NOMO-1 (cell line): ENCODE results near the gene LPAR4.
A peak's percentile ranks its signal among the peaks of the same experiment; 100 is the strongest.
"Not testable (repeated sequence)": the region's sequence is repeated elsewhere in the genome, so short reads cannot be mapped to it uniquely, and the experiment has no call there.

Source experiments
- DNase-seq, 2 experiments: peaks; one replicate each; lab custom pipeline; 2025; ENCODE audit not compliant: unreplicated experiment in 2 of 2; lab: John Stamatoyannopoulos, UW

Gene LPAR4

GRCh38 chrX:78747489-78747888, at the start of gene LPAR4:
LPAR4 (plus strand) TSS chrX:78747720; CDS start chrX:78754870, 7,150 bp downstream.
- DNase-seq: no peak

- DNase-seq: no peak
Observed at GRCh38 chrX:78706071-78706470, 41.4 kb upstream of the LPAR4 start.

GRCh38 chrX:78708262-78708661, 39.3 kb upstream of the LPAR4 start:
- peak; percentile 38 to 51 for DNase-seq

- DNase-seq: no peak
Observed at GRCh38 chrX:78708816-78709215, 38.7 kb upstream of the LPAR4 start.

- DNase-seq: no peak
Observed at GRCh38 chrX:78710171-78710570, 37.3 kb upstream of the LPAR4 start.

GRCh38 chrX:78712336-78712735, 35.2 kb upstream of the LPAR4 start:
- DNase-seq: no peak

- peak in 1 of 2 experiments; percentile 2 for DNase-seq
Observed at GRCh38 chrX:78725287-78725686, 22.2 kb upstream of the LPAR4 start.

GRCh38 chrX:78746496-78746895, 1.0 kb upstream of the LPAR4 start:
- DNase-seq: no peak

- no peak for DNase-seq
Observed at GRCh38 chrX:78747971-78748370, 451 bp downstream of the LPAR4 start.

GRCh38 chrX:78748846-78749245, 1.3 kb downstream of the LPAR4 start:
- no peak for DNase-seq

- DNase-seq: no peak
Observed at GRCh38 chrX:78753571-78753970, 6.1 kb downstream of the LPAR4 start.

- peak; percentile 44 to 84 for DNase-seq
Observed at GRCh38 chrX:78754917-78755316, 7.4 kb downstream of the LPAR4 start.

- no peak for DNase-seq
Observed at GRCh38 chrX:78759081-78759480, 11.6 kb downstream of the LPAR4 start.

- DNase-seq: no peak
Observed at GRCh38 chrX:78769101-78769755, 21.7 kb downstream of the LPAR4 start.

- no peak for DNase-seq
Observed at GRCh38 chrX:78769946-78770345, 22.4 kb downstream of the LPAR4 start.

GRCh38 chrX:78796916-78797315, 49.4 kb downstream of the LPAR4 start:
- DNase-seq: peak; percentile 3 to 17

- DNase-seq: no peak
Observed at GRCh38 chrX:78800114-78800513, 52.6 kb downstream of the LPAR4 start.

- no peak for DNase-seq
Observed at GRCh38 chrX:78800694-78801093, 53.2 kb downstream of the LPAR4 start.

- no peak for DNase-seq
Observed at GRCh38 chrX:78801522-78801921, 54.0 kb downstream of the LPAR4 start.

GRCh38 chrX:78802526-78802925, 55.0 kb downstream of the LPAR4 start:
- not testable (repeated sequence) for DNase-seq
